HL-60 (cell line): ENCODE measurements around the gene ERC2.

Source experiments
- CTCF ChIP-seq: IDR thresholded peaks from one replicate; pipeline ENCODE4 v1.5.1; 2011; ENCODE audit warnings: low read length, control low read depth, inconsistent platforms; ENCODE audit not compliant: insufficient read depth
- GABPA ChIP-seq: IDR thresholded peaks from 2 replicates; pipeline ENCODE4 v1.6.1; 2012; ENCODE audit warnings: low read depth
- POLR2AphosphoS5 ChIP-seq: IDR thresholded peaks from 2 replicates; pipeline ENCODE4 v1.6.1; 2012; ENCODE audit warnings: low read depth
- REST ChIP-seq: IDR thresholded peaks from 2 replicates; pipeline ENCODE4 v1.6.1; 2012; ENCODE audit warnings: low read depth; ENCODE audit not compliant: insufficient replicate concordance
- SPI1 ChIP-seq: IDR thresholded peaks from 2 replicates; pipeline ENCODE4 v1.6.1; 2012; ENCODE audit warnings: low read depth, mild to moderate bottlenecking, borderline replicate concordance

DNA sequence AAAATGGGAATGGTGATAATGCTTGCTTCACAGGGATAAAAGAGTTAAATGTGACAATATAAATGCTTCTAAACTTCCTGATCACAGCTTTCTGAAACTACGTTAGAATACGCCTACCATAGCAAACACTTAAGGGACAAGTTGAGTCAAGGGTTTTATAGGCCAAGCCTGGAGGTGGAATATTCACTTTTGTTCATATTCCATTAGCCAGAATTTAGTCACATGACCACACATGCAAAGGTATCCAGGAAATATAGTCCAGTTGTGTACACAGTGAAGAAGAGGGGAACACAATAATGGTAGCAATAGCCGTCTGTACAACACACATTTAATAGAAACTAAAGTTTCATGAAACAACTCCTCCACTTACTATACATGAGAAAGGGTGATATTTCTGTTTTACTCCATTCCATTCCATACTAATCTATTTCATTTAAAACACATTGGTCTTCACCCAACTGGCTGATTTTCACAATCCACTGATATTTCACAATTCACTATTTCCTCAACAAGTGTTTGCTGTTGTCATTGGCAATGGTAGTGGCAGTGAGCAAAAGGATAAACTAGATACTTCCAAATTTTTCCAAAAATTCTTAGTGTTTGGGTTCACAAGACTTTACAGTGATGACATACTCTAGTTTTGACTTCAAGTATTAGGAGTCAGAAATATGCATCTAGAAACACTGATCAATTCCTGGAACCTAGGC is 270.9 kb downstream of the ERC2 start:
- TF ChIP-seq CTCF: no peak
- TF ChIP-seq POLR2AphosphoS5: no peak
- no peak for TF ChIP-seq GABPA
- no peak for TF ChIP-seq SPI1
- TF ChIP-seq REST: no peak
